HEK293T (cell line): ENCODE results near the gene CCNDBP1.

Experiments
- ARNT ChIP-seq: fragments of 450-650 bp; IDR thresholded peaks from 2 replicates; pipeline ENCODE4 v1.6.1; 2017; ENCODE audit warnings: mild to moderate bottlenecking
- BHLHE40 ChIP-seq: fragments of 450-650 bp; IDR thresholded peaks from 2 replicates; pipeline ENCODE4 v1.6.1; 2016; ENCODE audit warnings: mild to moderate bottlenecking, moderate library complexity, borderline replicate concordance
- CTBP1 ChIP-seq: fragments of 450-650 bp; IDR thresholded peaks from 2 replicates; pipeline ENCODE4 v1.6.1; 2016; ENCODE audit warnings: borderline replicate concordance
- ELF4 ChIP-seq: fragments of 450-650 bp; IDR thresholded peaks from 2 replicates; pipeline ENCODE4 v1.6.1; 2017; ENCODE audit warnings: antibody characterized with exemption
- FOXA1 ChIP-seq: fragments of 450-650 bp; IDR thresholded peaks from 2 replicates; pipeline ENCODE4 v1.6.1; 2016; ENCODE audit warnings: mild to moderate bottlenecking
- FOXK2 ChIP-seq: fragments of 450-650 bp; IDR thresholded peaks from 2 replicates; pipeline ENCODE4 v1.6.1; 2016; ENCODE audit warnings: mild to moderate bottlenecking
- L3MBTL2 ChIP-seq: fragments of 450-650 bp; conservative IDR thresholded peaks from 2 replicates; pipeline ENCODE4 v1.6.1; 2016; ENCODE audit warnings: mild to moderate bottlenecking
- NFRKB ChIP-seq: fragments of 450-650 bp; IDR thresholded peaks from 2 replicates; pipeline ENCODE4 v1.6.1; 2016; ENCODE audit warnings: mild to moderate bottlenecking, moderate library complexity
- PKNOX1 ChIP-seq: fragments of 450-650 bp; IDR thresholded peaks from 2 replicates; pipeline ENCODE4 v1.6.1; 2016
- SP1 ChIP-seq: fragments of 450-650 bp; IDR thresholded peaks from 2 replicates; pipeline ENCODE4 v1.6.1; 2017
- TARDBP ChIP-seq: fragments of 450-650 bp; IDR thresholded peaks from 2 replicates; pipeline ENCODE4 v1.6.1; 2016
- ZNF384 ChIP-seq: fragments of 450-650 bp; IDR thresholded peaks from 2 replicates; pipeline ENCODE4 v1.6.1; 2016

GRCh38 chr15:43206054-43206453 lies 20.9 kb downstream of the CCNDBP1 start:
- no peak for TF ChIP-seq ARNT
- no peak for TF ChIP-seq SP1
- TF ChIP-seq BHLHE40: no peak
- TF ChIP-seq NFRKB: no peak
- TF ChIP-seq TARDBP: no peak
- TF ChIP-seq FOXA1: no peak
- TF ChIP-seq FOXK2: no peak
- TF ChIP-seq CTBP1: no peak
- no peak for TF ChIP-seq ELF4
- TF ChIP-seq ZNF384: no peak
- no peak for TF ChIP-seq PKNOX1
- TF ChIP-seq L3MBTL2: no peak
